Nephron progenitor cell (in vitro differentiated cells): ENCODE results near the gene ZNF792.
"Not testable (repeated sequence)": the region's sequence is repeated elsewhere in the genome, so short reads cannot be mapped to it uniquely, and the experiment has no call there.

Experiments
- DNase-seq: peaks from one replicate; pipeline ENCODE4 v3.0.0; 2021
- H3K27ac Mint-ChIP-seq: 2 replicates; pipeline ENCODE4 v1.8.0; 2021; ENCODE audit warnings: mild to moderate bottlenecking, moderate library complexity, mixed read lengths
- H3K27me3 Mint-ChIP-seq: 2 replicates; pipeline ENCODE4 v1.8.0; 2021; ENCODE audit warnings: mild to moderate bottlenecking, low read depth, mixed read lengths; ENCODE audit not compliant: poor library complexity
- H3K36me3 Mint-ChIP-seq: 2 replicates; pipeline ENCODE4 v1.8.0; 2021; ENCODE audit warnings: low read depth, mixed read lengths
- H3K4me1 Mint-ChIP-seq: 2 replicates; pipeline ENCODE4 v1.8.0; 2021; ENCODE audit warnings: mixed read lengths
- H3K4me3 Mint-ChIP-seq: 2 replicates; pipeline ENCODE4 v1.8.0; 2021; ENCODE audit warnings: mild to moderate bottlenecking, moderate library complexity, mixed read lengths
- H3K9me3 Mint-ChIP-seq: 2 replicates; pipeline ENCODE4 v1.8.0; 2021; ENCODE audit warnings: mild to moderate bottlenecking, moderate library complexity, mixed read lengths
- TF ChIP-seq, protein P1 (sequence below): fragments of 200-600 bp; sonication (generic); IDR thresholded peaks from 2 replicates; pipeline ENCODE4 v1.5.0; 2021; ENCODE audit warnings: antibody characterized with exemption

ZNF792 gene

DNA sequence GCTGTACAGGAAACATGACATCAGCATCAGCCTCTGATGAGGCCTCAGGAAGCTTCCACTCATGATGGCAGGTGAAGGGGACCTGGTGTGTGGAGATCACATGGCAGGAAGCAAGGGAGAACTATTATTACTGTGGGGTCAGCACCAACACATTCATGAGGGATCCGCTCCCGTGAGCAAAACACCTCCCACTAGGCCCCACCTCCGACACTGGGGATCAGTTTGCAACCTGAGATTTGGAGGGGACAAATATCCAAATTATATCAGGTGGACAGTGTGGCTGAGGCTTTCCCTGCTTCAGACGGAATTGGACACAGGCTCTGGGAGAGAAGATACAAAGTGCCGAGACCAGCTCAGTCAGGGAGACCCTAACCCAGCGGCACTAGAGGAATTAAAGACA is 5.7 kb upstream of the ZNF792 start:
- DNase-seq: no peak
- TF ChIP-seq, protein P1, sequence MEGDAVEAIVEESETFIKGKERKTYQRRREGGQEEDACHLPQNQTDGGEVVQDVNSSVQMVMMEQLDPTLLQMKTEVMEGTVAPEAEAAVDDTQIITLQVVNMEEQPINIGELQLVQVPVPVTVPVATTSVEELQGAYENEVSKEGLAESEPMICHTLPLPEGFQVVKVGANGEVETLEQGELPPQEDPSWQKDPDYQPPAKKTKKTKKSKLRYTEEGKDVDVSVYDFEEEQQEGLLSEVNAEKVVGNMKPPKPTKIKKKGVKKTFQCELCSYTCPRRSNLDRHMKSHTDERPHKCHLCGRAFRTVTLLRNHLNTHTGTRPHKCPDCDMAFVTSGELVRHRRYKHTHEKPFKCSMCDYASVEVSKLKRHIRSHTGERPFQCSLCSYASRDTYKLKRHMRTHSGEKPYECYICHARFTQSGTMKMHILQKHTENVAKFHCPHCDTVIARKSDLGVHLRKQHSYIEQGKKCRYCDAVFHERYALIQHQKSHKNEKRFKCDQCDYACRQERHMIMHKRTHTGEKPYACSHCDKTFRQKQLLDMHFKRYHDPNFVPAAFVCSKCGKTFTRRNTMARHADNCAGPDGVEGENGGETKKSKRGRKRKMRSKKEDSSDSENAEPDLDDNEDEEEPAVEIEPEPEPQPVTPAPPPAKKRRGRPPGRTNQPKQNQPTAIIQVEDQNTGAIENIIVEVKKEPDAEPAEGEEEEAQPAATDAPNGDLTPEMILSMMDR: no peak
- Mint-ChIP-seq H3K27me3 (peaks cover 20% of the 10 kb centered on the region), H3K27ac (no peak overlapping the region), H3K4me1 (peaks cover 8% of the 10 kb centered on the region), H3K9me3 (peaks cover 58% of the 10 kb centered on the region), H3K36me3 (peaks cover 4% of the 10 kb centered on the region), H3K4me3 (no peak overlapping the region)

- DNase-seq: no peak
- Mint-ChIP-seq H3K27ac (no peak overlapping the region), H3K4me1 (peaks cover 9% of the 10 kb centered on the region), H3K27me3 (peaks cover 23% of the 10 kb centered on the region), H3K4me3 (no peak overlapping the region), H3K9me3 (peaks cover 71% of the 10 kb centered on the region), H3K36me3 (peaks cover 11% of the 10 kb centered on the region)
- TF ChIP-seq, protein P1: no peak
Measured at GRCh38 chr19:34967551-34967950, 3.5 kb upstream of the ZNF792 start.

DNA sequence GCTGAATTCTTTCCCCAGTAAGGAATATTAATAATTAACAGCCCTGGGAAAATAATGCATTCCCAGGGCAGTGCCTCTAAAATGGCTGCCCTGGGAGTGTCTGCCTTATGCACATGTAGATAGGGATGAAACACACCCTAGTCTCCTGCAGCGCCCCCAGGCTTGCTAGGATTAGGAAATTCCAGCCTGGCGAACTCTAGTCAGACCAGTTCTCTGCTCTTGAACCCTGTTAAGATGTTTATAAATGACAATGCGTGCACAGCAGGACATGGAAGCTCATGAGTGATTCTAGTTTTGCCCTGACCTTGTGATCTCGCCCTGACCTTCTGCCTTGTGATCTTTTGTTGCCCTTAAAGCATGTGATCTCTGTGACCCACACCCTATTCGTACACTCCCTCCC is 1.5 kb upstream of the ZNF792 start:
- H3K4me1 Mint-ChIP-seq, H3K4me3 Mint-ChIP-seq, H3K27ac Mint-ChIP-seq, DNase-seq: not testable (repeated sequence)
- Mint-ChIP-seq H3K27me3 (peaks cover 29% of the 10 kb centered on the region), H3K9me3 (peaks cover 81% of the 10 kb centered on the region), H3K36me3 (peaks cover 30% of the 10 kb centered on the region)

DNA sequence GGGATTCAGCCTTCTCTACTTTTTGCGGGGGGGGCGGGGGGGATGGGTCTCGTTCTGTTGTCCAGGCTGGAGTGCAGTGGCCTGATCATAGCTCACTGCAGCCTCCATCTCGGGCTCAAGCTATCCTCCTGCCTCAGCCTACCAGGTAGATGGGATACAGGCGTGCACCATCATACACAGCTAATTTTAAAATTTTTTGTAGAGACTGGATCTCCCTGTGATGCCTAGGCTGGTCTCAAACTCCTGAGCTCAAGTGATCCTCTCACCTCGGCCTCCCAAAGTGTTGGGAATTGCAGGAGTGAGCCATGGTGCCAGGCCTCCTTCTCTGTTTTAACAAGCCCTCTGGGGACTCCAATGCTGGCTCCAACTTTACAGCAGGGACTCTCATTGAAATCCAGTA is 569 bp upstream of the ZNF792 start:
- Mint-ChIP-seq H3K4me1 (peaks cover 9% of the 10 kb centered on the region), H3K27ac (no peak overlapping the region), H3K4me3 (peak overlapping the region; percentile 77), H3K36me3 (peaks cover 39% of the 10 kb centered on the region), H3K27me3 (peaks cover 29% of the 10 kb centered on the region), H3K9me3 (peaks cover 81% of the 10 kb centered on the region)
- no peak for DNase-seq
- TF ChIP-seq, protein P1: no peak

- H3K27me3 Mint-ChIP-seq: peaks cover 22% of the 10 kb centered on the region
- no peak for DNase-seq
- peaks cover 56% of the 10 kb centered on the region for H3K36me3 Mint-ChIP-seq
- peak overlapping the region; percentile 88 for H3K4me3 Mint-ChIP-seq
- TF ChIP-seq, protein P1: no peak
- H3K9me3 Mint-ChIP-seq: peaks cover 84% of the 10 kb centered on the region
- H3K27ac Mint-ChIP-seq: no peak overlapping the region
- peaks cover 9% of the 10 kb centered on the region for H3K4me1 Mint-ChIP-seq
Measured at GRCh38 chr19:34962687-34963572, 1.1 kb downstream of the ZNF792 start.

- H3K36me3 Mint-ChIP-seq: peaks cover 65% of the 10 kb centered on the region
- peaks cover 87% of the 10 kb centered on the region for H3K9me3 Mint-ChIP-seq
- DNase-seq: no peak
- peaks cover 9% of the 10 kb centered on the region for H3K4me1 Mint-ChIP-seq
- TF ChIP-seq, protein P1: no peak
- H3K27me3 Mint-ChIP-seq: peaks cover 23% of the 10 kb centered on the region
- no peak overlapping the region for H3K27ac Mint-ChIP-seq
- peak overlapping the region; percentile 88 for H3K4me3 Mint-ChIP-seq
Measured at GRCh38 chr19:34961775-34962686, 2.0 kb downstream of the ZNF792 start.
